Keratinocyte (primary cell): ENCODE results near the gene ST8SIA5. TPM values are rescaled to one million over a fixed set of nuclear protein-coding genes. Genes with fewer than 3 reads are reported as not detected.

Experiments used
- DNase-seq: peaks from one replicate; pipeline ENCODE4 v3.0.0-alpha.2; 2011; ENCODE audit warnings: low read depth, missing footprints, low spot score
- FAIRE-seq: peaks from 2 replicates; lab custom pipeline; 2011; peaks lifted over from hg19 to GRCh38; lab: Jason Lieb, UNC
- H2AFZ ChIP-seq: 2 replicates; pipeline ENCODE4 v1.6.0; 2012; ENCODE audit warnings: low read length, control low read depth, inconsistent platforms; ENCODE audit not compliant: control insufficient read depth
- H3K27ac ChIP-seq: 2 replicates; pipeline ENCODE4 v1.5.1; 2011; ENCODE audit warnings: low read length; ENCODE audit not compliant: control insufficient read depth, insufficient read depth
- H3K27me3 ChIP-seq: 3 replicates; pipeline ENCODE4 v1.6.0; 2011; ENCODE audit warnings: low read length; ENCODE audit not compliant: control insufficient read depth, insufficient read depth; ENCODE audit errors: extremely low read depth
- H3K36me3 ChIP-seq, 2 experiments: 2 replicates in 1 of 2; 3 replicates in 1 of 2; pipeline ENCODE4 v1.5.1; 2011; ENCODE audit warnings: low read length in 2 of 2, mild to moderate bottlenecking in 1 of 2; ENCODE audit not compliant: control insufficient read depth in 2 of 2, insufficient read depth in 2 of 2; ENCODE audit errors: extremely low read depth in 1 of 2
- H3K4me1 ChIP-seq: 3 replicates; pipeline ENCODE4 v1.5.1; 2011; ENCODE audit warnings: low read length; ENCODE audit not compliant: control insufficient read depth, insufficient read depth; ENCODE audit errors: extremely low read depth
- H3K4me2 ChIP-seq: 3 replicates; pipeline ENCODE4 v1.6.0; 2011; ENCODE audit warnings: low read depth, low read length; ENCODE audit not compliant: control insufficient read depth, insufficient read depth; ENCODE audit errors: extremely low read depth
- H3K4me3 ChIP-seq, 3 experiments: fragments of 200-600 bp in 1 of 3; sonication (generic) in 1 of 3; 2 replicates in 2 of 3; 3 replicates in 1 of 3; pipeline ENCODE4 v1.5.1; 2011 to 2016; ENCODE audit warnings: low read length in 3 of 3, mild to moderate bottlenecking in 3 of 3, control low read depth in 2 of 3, inconsistent platforms in 1 of 3, low read depth in 1 of 3, mixed read lengths in 1 of 3, mixed run types in 1 of 3, moderate library complexity in 1 of 3; ENCODE audit not compliant: control insufficient read depth in 2 of 3, insufficient read depth in 2 of 3; ENCODE audit errors: extremely low read depth in 1 of 3
- H3K79me2 ChIP-seq: 2 replicates; pipeline ENCODE4 v1.6.0; 2012; ENCODE audit warnings: low read length; ENCODE audit not compliant: control insufficient read depth, insufficient read depth
- H3K9ac ChIP-seq: 3 replicates; pipeline ENCODE4 v1.6.0; 2011; ENCODE audit warnings: low read length; ENCODE audit not compliant: control insufficient read depth, insufficient read depth; ENCODE audit errors: extremely low read depth
- H3K9me1 ChIP-seq: 3 replicates; pipeline ENCODE4 v1.6.0; 2011; ENCODE audit warnings: low read length; ENCODE audit not compliant: control insufficient read depth, insufficient read depth; ENCODE audit errors: extremely low read depth
- H3K9me3 ChIP-seq: 2 replicates; pipeline ENCODE4 v1.5.1; 2012; ENCODE audit warnings: low read depth, low read length; ENCODE audit not compliant: control insufficient read depth
- H4K20me1 ChIP-seq: 3 replicates; pipeline ENCODE4 v1.6.0; 2011; ENCODE audit warnings: low read length; ENCODE audit not compliant: control insufficient read depth, insufficient read depth; ENCODE audit errors: extremely low read depth
- CTCF ChIP-seq, 3 experiments: IDR thresholded peaks in 1 of 3; conservative IDR thresholded peaks in 1 of 3; optimal IDR thresholded peaks in 1 of 3; 2 replicates in 2 of 3; 3 replicates in 1 of 3; pipeline versions ENCODE3 to v1.5.1; 2011; ENCODE audit warnings: low read length in 3 of 3, mild to moderate bottlenecking in 3 of 3, moderate library complexity in 2 of 3, control low read depth in 1 of 3, inconsistent platforms in 1 of 3; ENCODE audit not compliant: insufficient read depth in 2 of 3; ENCODE audit errors: extremely low read depth in 1 of 3
- EZH2 ChIP-seq: IDR thresholded peaks from one replicate; pipeline ENCODE4 v1.6.1; 2012; ENCODE audit warnings: inconsistent platforms, mild to moderate bottlenecking, low read length, moderate library complexity
- dilution Hi-C: fragments of 300-500 bp; cut with MboI; formaldehyde crosslinking; loops from one replicate; pipeline ENCODE4 v1.7.0; 2020; ENCODE audit warnings: low sequenced_read_pairs; ENCODE audit not compliant: extremely low pct_ligation_motif_present
- polyA plus RNA-seq, 5 experiments: library from polyadenylated mRNA; depleted of rRNA in 3 of 5; stranded (reverse) in 3 of 5; stranded (forward) in 1 of 5; unstranded in 1 of 5; fragments of >200 nt; gene quantifications; 1 replicate in 1 of 5; 2 replicates in 3 of 5; 3 replicates in 1 of 5; pipeline versions ENCODE4 v1.2.1 to v1.2.3, GENCODE V29; 2011 to 2012; ENCODE audit warnings: missing spikeins in 2 of 5, low read depth in 1 of 5, low replicate concordance in 1 of 5

ST8SIA5 gene
- polyA plus RNA-seq, 1 donor (not counting 4 experiments of a cell fraction or from before 2014, with no cell fraction given), result under 0.01 TPM

- no peaks in the 10 kb centered on the region for H3K9me1 ChIP-seq
- DNase-seq, result no peak
- no peak overlapping the region for H3K27ac ChIP-seq
- TF ChIP-seq EZH2, result no peak
- TF ChIP-seq CTCF (optimal IDR thresholded peaks at IDR 0.05 in 1 of 3, IDR thresholded peaks at IDR 0.05 in 1 of 3, conservative IDR thresholded peaks at IDR 0.05 in 1 of 3; ENCODE audit: extremely low read depth in 1 of 3, insufficient read depth in 2 of 3, low read length in 3 of 3), result no peak
- peak overlapping the region; percentile 35 for H3K4me2 ChIP-seq
- dilution Hi-C loops, result no loop called here
- no peak overlapping the region for H2AFZ ChIP-seq
- FAIRE-seq, result no peak
- H3K27me3 ChIP-seq, result peaks cover 43% of the 10 kb centered on the region
- H3K9ac ChIP-seq, result no peak overlapping the region
- H3K9me3 ChIP-seq, result no peaks in the 10 kb centered on the region
- H3K4me1 ChIP-seq, result no peaks in the 10 kb centered on the region
- H3K79me2 ChIP-seq, result no peaks in the 10 kb centered on the region
- no peaks in the 10 kb centered on the region for H4K20me1 ChIP-seq
- no peaks in the 10 kb centered on the region for H3K36me3 ChIP-seq
- H3K4me3 ChIP-seq, result no peak overlapping the region
Observed at GRCh38 chr18:46751882-46752281, 5.0 kb downstream of the ST8SIA5 start.

- dilution Hi-C loops, result no loop called here
- no peaks in the 10 kb centered on the region for H3K36me3 ChIP-seq
- H3K27me3 ChIP-seq, result peaks cover 30% of the 10 kb centered on the region
- no peak overlapping the region for H3K4me2 ChIP-seq
- H3K9me1 ChIP-seq, result no peaks in the 10 kb centered on the region
- H3K9ac ChIP-seq, result no peak overlapping the region
- no peaks in the 10 kb centered on the region for H3K4me1 ChIP-seq
- no peak for FAIRE-seq
- TF ChIP-seq CTCF (optimal IDR thresholded peaks at IDR 0.05 in 1 of 3, IDR thresholded peaks at IDR 0.05 in 1 of 3, conservative IDR thresholded peaks at IDR 0.05 in 1 of 3; ENCODE audit: extremely low read depth in 1 of 3, insufficient read depth in 2 of 3, low read length in 3 of 3), result no peak
- TF ChIP-seq EZH2, result no peak
- H4K20me1 ChIP-seq, result no peaks in the 10 kb centered on the region
- H3K27ac ChIP-seq, result no peak overlapping the region
- H2AFZ ChIP-seq, result no peak overlapping the region
- no peaks in the 10 kb centered on the region for H3K9me3 ChIP-seq
- no peak overlapping the region for H3K4me3 ChIP-seq
- no peaks in the 10 kb centered on the region for H3K79me2 ChIP-seq
- DNase-seq, result no peak
Observed at GRCh38 chr18:46750626-46751025, 6.2 kb downstream of the ST8SIA5 start.
